SU-DHL-6 (cell line): ENCODE results near the gene RECQL5.

ENCODE experiments used
- CTCF ChIP-seq: fragments of 200-600 bp; sonication (generic); IDR thresholded peaks from one replicate; pipeline ENCODE4 v1.5.1; 2017; ENCODE audit warnings: antibody characterized with exemption, mild to moderate bottlenecking, low read length, moderate library complexity; ENCODE audit not compliant: insufficient read depth, poor library complexity, severe bottlenecking
- EZH2phosphoT487 ChIP-seq: fragments of 200-600 bp; sonication (generic), shearing (Covaris generic); conservative IDR thresholded peaks from 2 replicates; pipeline ENCODE4 v1.6.1; 2018; ENCODE audit warnings: mild to moderate bottlenecking, antibody characterized with exemption, low read length, moderate library complexity, mixed read lengths

- TF ChIP-seq CTCF: no peak
- no peak for TF ChIP-seq EZH2phosphoT487
Observed at GRCh38 chr17:75673487-75673886, 6.5 kb upstream of the RECQL5 start.
